Left renal pelvis (tissue), 4 donors: ENCODE results near the gene GSK3A. TPM values are rescaled to one million over a fixed set of nuclear protein-coding genes. Genes with fewer than 3 reads are reported as not detected.
A peak's percentile ranks its signal among the peaks of the same experiment; 100 is the strongest.

Experiments used
- DNase-seq, 4 donors: peaks; one replicate each; pipeline ENCODE4 v3.0.0-alpha.2; 2013; ENCODE audit warnings: low read depth in 4 of 4, low spot score in 3 of 4
- polyA plus RNA-seq, 4 donors: library from polyadenylated mRNA; unstranded; fragments of 120-200 nt; gene quantifications; one replicate each; pipeline ENCODE4 v1.2.1, GENCODE V29; 2013; ENCODE audit not compliant: insufficient read length in 4 of 4

Gene GSK3A
- polyA plus RNA-seq = 10 to 100 TPM; 67.2 to 81.3 (median 68.1) TPM

DNA sequence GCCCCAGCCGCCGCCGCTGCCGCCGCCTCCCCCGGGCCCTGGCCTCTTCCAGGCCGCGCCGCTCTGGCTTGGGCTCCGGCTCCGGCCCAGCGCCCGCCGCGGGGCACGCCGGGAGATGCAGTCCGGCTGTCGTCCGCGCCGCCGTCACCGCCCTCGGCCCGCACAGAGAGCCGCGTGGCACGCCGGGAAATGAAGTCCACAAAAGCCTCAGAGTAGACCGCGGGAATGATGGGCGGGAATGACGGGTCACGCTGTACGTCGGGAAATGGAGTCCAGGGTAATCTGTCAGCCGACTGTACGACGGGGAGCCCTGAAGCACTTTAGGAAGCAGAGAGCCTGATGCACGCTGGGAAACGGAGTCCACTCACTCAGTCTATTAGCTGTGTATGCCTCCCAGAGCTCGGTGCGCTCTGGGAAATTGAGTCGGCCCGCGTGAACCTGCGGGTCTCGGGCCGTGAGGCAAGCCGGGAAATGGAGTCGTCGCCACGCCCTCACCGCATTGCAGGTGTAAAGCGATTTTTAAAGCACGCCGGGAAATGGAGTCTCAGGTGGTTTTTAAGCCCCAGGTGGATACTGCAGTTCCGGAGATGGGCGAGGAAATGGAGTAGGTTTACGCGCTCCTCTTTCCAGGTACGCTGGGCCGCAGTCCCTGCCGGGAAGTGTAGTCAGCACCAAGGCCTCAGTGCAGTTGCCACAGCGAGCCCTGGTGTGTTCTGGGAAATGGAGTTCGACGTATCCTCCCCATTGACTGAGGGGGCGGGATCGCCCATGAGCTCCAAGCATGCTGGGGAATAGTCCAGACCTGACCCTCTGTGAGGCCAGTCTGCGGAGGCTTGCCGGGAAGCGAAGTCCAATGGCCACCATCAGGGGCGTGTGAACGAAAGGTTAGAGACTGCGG lies at the start of gene GSK3A:
TSS of gene GSK3A (minus strand) at position 91 of the 898 bp plus-strand sequence. CDS start 137 bp downstream, outside the sequence.
- DNase-seq = peak; percentile 96 to 99 (median 98)

DNA sequence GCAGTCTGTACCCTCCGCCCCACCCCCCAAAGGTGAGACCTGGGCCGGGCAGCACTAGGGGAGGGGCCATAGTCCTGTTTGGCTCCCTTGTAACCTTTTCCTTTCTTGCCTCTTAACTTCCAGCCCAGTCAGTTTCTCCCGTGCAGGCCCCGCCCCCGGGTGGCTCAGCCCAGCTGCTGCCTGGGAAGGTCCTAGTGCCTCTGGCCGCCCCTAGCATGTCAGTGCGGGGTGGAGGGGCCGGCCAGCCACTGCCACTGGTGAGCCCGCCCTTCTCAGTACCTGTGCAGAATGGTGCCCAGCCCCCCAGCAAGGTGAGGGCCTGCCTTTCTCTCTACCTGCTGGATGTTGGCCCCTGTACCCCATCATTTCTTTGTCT lies 49.0 kb upstream of the GSK3A start:
- no peak for DNase-seq

DNA sequence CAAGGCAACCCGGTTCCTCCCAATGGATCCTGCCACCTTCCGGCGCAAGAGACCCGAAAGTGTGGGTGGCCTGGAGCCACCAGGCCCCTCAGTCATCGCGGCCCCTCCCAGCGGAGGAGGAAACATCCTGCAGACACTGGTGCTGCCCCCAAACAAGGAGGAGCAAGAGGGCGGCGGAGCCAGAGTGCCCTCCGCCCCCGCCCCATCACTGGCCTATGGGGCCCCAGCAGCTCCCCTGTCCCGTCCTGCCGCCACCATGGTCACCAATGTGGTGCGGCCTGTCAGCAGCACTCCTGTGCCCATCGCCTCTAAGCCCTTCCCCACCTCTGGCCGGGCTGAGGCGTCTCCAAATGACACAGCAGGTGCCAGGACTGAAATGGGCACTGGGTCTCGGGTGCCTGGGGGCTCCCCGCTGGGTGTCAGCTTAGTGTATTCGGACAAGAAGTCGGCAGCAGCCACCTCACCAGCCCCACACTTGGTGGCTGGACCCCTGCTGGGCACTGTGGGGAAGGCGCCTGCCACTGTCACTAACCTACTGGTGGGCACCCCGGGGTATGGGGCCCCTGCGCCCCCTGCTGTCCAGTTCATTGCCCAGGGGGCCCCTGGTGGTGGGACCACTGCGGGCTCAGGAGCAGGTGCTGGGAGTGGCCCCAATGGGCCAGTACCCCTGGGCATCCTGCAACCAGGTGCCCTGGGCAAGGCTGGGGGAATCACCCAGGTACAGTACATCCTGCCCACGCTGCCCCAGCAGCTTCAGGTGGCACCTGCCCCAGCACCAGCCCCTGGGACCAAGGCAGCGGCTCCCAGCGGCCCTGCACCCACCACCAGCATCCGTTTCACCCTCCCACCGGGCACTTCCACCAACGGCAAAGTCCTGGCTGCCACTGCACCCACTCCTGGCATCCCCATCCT lies 48.4 kb upstream of the GSK3A start:
- no peak for DNase-seq

DNA sequence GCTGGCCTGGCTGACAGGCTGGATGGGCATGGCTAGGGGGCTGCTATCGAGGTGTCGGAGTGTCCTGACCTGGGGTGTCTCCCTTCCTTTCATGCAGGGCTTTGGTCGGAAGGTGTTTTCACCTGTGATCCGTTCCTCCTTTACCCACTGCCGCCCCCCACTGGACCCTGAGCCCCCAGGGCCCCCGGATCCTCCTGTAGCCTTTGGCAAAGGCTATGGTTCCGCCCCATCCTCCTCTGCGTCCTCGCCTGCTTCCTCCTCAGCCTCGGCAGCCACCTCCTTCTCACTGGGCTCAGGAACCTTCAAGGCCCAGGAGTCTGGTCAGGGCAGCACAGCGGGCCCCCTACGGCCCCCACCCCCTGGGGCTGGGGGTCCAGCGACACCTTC lies 47.7 kb upstream of the GSK3A start:
- DNase-seq = no peak

DNA sequence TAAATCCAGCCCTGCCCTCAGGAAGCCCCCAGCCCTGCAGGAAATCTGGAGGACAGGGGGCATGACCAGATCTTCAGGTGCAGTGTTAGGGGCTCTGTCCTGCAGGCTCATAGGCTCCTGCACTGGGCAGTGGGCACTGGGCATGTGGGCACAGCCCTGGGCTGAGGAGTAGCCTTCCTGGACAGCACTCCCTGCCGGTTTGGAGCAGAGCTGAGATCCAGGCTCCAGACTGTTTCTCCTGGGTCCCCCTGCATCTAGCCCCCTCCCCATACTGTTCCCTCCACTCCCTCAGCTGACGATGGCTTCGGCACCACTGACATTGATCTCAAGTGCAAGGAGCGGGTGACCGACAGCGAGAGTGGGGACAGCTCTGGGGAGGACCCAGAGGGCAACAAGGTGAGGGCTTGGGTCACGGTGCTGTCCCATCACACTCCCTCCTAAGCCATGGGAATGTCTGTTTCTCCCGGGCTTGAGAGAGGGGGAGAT lies 47.2 kb upstream of the GSK3A start:
- no peak for DNase-seq

DNA sequence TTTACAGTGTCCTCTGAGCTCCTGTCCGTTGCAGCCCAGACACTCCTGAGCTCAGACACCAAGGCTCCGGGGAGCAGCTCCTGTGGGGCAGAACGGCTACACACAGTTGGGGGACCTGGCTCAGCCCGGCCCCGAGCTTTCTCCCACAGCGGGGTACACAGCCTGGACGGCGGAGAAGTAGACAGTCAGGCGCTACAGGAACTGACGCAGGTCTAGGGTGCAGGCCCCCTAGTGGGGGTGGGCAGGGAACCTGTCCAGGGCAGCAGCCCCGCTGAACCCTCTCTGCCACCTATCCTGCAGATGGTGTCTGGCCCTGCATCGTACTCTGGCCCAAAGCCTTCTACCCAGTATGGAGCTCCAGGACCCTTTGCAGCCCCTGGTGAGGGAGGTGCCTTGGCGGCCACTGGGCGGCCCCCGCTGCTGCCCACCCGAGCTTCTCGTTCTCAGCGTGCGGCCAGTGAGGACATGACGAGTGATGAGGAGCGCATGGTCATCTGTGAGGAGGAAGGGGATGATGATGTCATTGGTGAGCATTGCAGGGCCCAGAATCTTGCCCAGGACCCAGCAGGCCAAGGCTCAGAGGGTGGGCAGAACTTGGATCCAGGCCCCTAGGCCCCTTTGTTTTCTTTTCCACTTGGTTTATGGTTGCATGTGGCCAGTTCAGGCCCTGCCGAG lies 46.6 kb upstream of the GSK3A start:
- no peak for DNase-seq

DNA sequence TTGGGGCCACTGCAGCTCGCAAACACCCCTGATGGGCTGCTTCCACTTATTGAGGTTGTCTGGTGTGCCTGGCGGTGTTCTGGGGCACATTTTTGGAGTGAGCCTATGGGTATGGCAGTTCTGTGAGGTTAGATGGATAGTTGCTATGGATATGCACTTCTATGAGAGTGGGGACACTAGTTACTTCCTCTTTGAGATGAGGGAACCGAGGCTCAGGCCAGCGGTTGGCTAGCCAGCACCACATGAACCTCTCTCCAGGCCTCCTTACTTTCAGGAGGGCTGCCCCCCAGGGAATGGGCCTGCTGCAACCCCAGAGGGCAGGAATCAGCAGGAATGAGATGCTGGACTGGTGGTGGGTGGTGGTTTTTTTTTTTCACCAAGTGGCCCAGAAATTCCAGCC lies 46.0 kb upstream of the GSK3A start:
- DNase-seq = no peak

DNA sequence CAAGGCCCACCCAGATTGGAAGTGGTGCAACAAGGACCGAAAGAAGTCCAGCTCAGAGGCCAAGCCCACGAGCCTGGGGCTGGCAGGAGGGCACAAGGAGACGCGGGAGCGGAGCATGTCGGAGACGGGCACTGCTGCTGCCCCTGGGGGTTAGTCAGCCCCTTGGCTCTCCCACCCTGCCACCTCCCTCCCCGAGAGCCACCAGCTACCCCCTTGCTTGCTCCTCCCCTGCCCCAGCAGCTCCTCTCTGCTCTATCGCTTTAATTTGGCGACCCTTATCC lies 45.4 kb upstream of the GSK3A start:
- DNase-seq = no peak

DNA sequence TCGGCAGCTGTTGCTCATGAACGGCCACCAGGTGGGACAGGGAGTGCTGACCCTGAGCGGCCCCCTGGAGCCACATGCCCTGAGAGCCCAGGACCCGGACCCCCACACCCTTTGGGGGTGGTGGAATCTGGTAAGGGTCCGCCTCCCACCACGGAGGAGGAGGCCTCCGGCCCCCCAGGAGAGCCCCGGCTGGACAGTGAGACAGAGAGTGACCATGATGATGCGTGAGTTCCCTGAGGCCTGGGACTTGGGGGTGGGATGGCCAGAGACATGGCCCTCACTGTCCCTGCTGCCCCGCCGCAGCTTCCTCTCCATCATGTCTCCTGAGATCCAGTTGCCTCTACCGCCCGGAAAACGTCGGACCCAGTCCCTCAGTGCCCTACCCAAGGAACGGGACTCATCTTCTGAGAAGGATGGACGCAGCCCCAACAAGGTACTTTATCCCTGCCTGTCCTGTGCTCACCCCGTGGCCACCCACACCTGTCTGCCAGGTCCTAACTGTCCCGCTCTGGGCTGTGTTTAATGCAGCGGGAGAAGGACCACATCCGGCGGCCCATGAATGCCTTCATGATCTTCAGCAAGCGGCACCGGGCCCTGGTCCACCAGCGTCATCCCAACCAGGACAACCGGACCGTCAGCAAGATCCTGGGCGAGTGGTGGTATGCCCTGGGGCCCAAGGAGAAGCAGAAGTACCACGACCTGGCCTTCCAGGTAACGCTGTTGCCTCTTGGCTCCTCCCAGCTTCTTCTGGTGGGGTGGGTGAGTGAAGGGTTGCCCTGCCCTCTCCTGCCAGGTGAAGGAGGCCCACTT lies 44.8 kb upstream of the GSK3A start:
- DNase-seq = no peak

DNA sequence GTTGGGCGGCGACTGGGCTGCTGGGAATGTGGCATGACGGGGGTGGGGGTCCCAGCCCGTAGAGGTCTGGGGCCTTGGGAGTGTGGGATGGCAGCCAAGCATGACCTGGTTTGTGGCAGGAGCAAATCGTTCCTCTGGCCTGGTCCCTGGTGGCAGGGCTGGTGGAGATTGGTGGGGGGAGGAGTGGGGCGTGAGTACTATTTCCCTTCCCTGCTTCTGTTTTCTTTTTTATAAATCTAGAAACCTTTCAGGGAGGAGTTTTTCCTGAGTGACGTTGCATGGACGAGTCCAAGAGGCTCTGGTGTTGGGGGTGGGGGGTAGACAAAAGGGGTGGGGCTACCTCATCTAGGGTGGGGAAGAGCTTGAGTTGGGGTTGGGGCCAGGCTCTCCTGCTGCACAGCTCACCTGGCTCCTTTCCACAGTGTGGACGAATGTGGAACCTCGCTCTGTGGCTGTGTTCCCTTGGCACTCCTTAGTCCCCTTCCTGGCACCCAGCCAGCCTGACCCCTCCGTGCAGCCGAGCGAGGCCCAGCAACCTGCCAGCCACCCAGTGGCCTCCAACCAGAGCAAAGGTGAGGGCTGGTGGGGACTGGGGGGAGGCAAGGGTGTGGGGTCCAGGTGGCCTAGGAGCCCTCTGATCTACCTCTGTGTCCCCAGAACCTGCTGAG lies 44.1 kb upstream of the GSK3A start:
- no peak for DNase-seq

DNA sequence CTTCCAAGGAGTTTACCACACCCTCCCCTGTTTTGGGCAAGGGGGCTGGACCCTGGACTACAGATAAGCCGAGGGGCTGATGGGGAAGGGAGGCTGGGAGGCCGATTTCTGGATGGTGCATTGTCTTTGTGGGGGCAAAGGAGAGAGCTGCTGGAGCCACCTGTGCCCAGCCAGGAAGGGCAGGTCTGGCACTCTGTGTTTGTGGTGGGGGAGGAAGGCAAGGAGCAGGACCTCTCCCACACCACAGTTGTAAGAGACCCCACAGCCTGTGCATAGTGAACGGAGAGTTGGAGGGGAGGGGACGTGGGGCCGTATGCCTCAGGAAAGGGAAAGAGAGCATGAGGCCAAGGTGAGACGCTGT lies 43.6 kb upstream of the GSK3A start:
- DNase-seq = no peak

DNA sequence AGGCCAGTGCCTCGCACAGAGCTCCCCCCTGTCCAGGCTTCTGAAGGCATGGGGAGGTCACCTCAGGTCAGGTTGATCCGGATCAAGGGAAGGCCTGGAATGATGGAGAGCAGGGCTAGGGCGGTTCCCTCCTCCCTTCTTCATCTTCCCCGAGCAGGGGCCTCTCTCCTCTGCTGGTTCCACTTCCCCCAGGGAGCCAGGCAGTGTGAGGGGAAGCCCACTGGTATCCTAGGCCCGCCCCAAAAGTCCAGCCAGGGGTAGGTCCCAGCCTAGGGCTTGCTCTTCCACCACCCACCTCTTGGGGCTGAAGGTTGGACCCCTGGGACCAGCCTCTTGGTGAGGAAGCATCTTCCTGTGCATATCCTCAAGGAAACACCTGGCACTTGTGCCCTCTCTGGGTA lies 43.1 kb upstream of the GSK3A start:
- DNase-seq = no peak

DNA sequence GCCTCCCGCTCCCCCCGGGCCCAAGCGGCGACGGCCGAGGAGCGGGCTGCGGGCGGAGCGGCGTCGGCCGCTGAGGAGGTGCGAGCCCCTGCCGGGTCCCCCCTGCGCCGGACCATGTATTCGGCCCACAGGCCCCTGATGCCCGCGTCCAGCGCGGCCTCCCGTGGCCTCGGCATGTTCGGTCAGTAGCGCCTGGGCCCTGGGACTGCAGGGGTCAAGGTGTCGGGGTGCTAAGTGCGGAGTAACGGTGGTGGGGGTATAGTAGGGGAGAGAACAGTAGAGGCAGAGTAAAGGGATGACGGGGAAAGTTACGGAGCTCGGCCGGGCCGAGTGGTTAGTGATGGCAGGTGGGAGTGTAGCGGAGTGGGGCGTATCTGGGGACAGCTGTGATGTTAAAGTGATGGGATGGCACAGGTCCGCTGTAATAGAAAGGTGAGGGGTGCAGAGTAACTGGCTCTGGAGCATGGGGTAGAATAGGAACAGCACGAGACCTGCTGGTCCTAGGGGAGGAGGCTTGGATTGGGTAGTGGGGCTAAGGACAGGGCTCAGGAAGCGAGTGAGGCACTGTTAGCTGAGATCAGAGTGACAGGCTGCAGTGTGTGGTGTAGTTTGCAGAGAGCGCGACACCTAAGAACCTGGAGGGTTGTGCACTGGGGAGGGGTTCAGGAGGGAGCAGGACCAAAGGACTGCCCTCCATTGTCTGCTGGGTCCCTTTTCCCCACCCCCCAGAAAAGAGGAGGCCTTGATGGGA lies 42.4 kb upstream of the GSK3A start:
- DNase-seq = no peak

DNA sequence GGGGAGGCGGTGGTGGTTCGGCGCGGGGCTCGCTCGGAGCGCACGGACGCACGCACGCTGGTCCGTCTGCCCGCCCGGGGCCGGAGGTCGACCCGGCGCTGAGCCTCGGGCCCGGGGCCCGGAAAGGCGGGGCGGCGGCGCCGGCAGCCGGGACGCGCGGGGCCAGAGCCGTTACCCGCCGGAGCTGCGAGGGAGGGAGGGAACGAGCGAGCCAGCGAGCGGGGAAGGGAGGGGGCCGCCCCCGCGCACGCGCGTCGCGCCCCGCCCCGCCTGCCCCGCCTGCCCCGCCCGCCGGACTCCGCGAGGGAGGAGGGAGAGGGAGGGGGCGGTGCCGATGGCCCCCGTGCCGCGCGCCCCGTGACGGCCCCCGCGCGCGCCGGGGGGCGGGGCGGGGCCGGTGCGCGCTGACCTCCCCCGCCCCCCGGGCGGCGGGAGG lies 41.7 kb upstream of the GSK3A start:
- no peak for DNase-seq

DNA sequence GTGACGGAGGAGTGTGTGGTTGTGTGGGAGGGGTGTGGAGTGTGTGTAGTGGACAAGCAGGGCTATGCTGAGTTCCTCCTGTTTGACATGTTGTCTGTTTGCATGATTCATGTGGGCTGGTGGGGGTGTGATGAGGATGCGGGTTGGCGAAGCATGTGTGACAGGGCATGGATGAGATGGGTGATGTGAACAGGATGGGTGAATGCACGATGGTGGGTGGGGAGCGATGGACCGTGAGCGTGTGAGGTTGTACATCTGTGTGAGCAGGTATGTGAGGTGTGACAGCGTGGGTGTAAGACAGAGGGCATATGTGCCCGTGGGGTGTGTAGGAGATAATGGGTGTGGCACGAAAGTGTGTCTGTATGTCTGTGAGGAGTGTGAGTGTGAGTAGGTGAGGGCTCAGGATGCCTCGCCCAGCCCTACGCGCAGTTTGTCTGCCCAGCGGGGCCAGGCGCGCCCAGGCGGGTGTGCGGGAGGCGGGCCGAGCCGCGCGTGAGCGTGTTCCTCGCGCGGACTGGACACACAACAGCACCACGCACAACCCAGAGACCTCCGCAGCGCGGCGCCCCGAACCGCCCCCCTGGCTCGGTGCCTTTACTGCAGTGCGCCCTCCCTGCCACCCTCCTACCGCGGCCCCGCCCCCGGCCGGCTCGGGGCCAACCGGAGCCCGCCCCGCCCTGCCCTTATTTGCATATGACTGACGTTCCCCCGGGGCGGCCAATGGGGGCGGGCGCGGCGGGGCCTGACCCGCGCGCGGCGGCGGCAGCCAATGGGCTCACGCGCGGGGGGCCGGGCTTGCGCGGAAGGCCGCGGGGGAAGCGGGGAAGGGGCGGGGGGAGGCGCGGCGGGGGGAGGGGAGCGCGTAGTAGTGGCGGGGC lies 41.0 kb upstream of the GSK3A start:
- DNase-seq = peak in 3 of 4 donors; percentile 87 to 90 (median 87)

DNA sequence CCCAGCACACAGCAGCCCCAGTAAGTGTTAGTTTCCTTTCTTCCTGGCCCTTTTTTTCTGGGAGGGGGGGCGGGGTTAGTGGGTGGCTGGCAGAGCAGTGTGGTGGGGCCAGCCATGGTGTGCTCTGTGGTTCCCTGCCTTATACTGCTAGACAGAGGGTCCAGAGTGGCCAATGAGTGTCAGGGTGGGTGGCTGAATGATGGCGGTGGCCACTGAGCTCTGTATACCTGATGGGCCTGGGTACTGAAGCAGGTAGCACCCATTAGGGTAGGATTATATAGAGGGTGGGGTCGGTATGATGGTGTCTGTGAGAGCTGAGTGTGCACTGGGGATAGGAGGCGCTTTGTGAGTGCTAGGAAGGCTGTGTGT lies 40.4 kb upstream of the GSK3A start:
- DNase-seq = no peak

DNA sequence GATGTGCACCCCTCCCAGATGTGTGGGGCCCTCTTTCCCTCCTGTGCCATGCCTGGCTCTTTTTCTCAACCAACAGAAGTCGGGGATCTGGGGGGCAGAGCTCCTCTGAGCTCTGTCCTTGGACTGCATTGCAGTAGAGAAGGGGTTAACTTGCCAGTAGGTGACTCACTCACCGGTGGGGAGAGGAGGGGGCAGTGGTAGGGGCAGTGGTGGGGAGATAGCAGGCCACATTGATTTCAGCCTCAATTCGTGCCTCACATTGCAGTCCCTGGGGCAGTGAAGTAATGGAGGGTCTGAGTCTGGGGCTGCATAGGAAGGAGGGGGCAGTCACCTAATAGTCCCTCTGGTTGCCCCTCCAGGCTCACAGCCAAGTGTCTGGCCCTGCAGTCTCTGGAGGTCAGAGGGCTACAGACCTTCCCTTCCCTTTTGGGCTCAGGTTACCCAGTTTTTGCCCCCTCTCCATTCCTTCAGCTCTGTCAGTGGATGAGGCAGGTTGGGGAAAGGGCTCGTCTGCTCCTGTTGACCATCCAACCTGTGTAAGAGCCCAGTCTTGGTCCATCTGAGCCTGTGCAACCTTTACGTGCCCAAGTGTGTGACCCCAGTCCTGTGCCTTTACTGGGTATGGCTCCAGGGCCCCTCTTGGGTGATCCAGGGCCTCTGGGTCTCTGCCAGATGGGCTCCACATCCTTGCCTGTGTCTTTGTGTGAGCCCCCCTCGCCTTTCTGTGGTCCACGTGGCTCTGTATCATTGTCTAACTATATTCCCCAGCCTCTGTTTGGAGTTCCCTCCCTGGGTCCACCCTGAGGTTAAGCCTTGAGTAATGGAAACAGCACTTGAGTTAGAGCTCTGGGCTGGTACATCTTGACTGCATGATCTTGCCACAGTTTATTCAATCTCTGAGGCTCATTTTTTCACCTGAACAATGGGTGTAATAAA lies 39.7 kb upstream of the GSK3A start:
- DNase-seq = no peak
